HepG2 (cell line): ENCODE data around the gene FAM13B. TPM values are rescaled to one million over a fixed set of nuclear protein-coding genes. Genes with fewer than 3 reads are reported as not detected.
"Not testable (repeated sequence)": the region's sequence is repeated elsewhere in the genome, so short reads cannot be mapped to it uniquely, and the experiment has no call there.

Experiments
- ATAC-seq: fragments of 200-7000 bp; cut with Tn5 transposase; 3 replicates; pipeline ENCODE4 v1.9.1; 2020; ENCODE audit warnings: mild to moderate bottlenecking, moderate library complexity
- BruUV-seq: library from RNA; stranded (reverse); fragments of 400-500 nt; replicated peaks from 2 replicates; lab custom pipeline; 2021; lab: Mats Ljungman, UMichigan
- CTCF ChIA-PET: fragments of 300-600 bp; formaldehyde crosslinking; extraction: SDS; loops from one replicate; lab custom pipeline; 2021; ENCODE audit warnings: low total read pairs, inconsistent platforms, low intra/inter-chr PET ratio; lab: Yijun Ruan, JAX
- POLR2A ChIA-PET: fragments of 350-600 bp; sonication (Branson Sonifier 250); formaldehyde crosslinking; loops from one replicate; lab custom pipeline; 2020; ENCODE audit warnings: antibody characterized with exemption, inconsistent platforms; lab: Yijun Ruan, JAX
- DNase-seq: peaks from one replicate; pipeline ENCODE4 v3.0.0-alpha.2; 2015; ENCODE audit warnings: low spot score
- FAIRE-seq: peaks from 3 replicates; lab custom pipeline; 2011; peaks lifted over from hg19 to GRCh38; lab: Jason Lieb, UNC
- H2AFZ ChIP-seq: one replicate; pipeline ENCODE4 v1.6.1; 2011; ENCODE audit warnings: low read length, inconsistent platforms
- H3K27ac ChIP-seq: fragments of 300-600 bp; 3 replicates; pipeline ENCODE4 v1.8.0; 2011; ENCODE audit warnings: mixed run types, mild to moderate bottlenecking, mixed read lengths, low read length, inconsistent platforms; ENCODE audit not compliant: insufficient read depth; ENCODE audit errors: extremely low read length
- H3K27me3 ChIP-seq, 2 experiments: fragments of 200-600 bp in 1 of 2; 2 replicates in 1 of 2; 3 replicates in 1 of 2; pipeline versions ENCODE4 v1.6.0 to v1.8.0; 2011; ENCODE audit warnings: low read length in 2 of 2, mild to moderate bottlenecking in 2 of 2, moderate library complexity in 2 of 2, inconsistent platforms in 1 of 2; ENCODE audit not compliant: insufficient read depth in 2 of 2, control insufficient read depth in 1 of 2
- H3K36me3 ChIP-seq, 2 experiments: fragments of 200-600 bp in 1 of 2; replicated peaks in 1 of 2; 2 replicates in 1 of 2; 3 replicates in 1 of 2; pipeline versions ENCODE4 v1.5.1 to v1.8.0; 2011; ENCODE audit warnings: low read length in 2 of 2, inconsistent platforms in 1 of 2; ENCODE audit not compliant: insufficient read depth in 2 of 2, control insufficient read depth in 1 of 2
- H3K4me1 ChIP-seq: 2 replicates; pipeline ENCODE4 v1.5.1; 2012; ENCODE audit warnings: low read length, inconsistent platforms; ENCODE audit not compliant: insufficient read depth
- H3K4me2 ChIP-seq: 2 replicates; pipeline ENCODE4 v1.6.0; 2011; ENCODE audit warnings: low read depth, low read length, inconsistent platforms
- H3K4me3 ChIP-seq, 3 experiments: fragments of 200-600 bp in 1 of 3; sonication (generic), shearing (Covaris generic) in 1 of 3; replicated peaks in 1 of 3; 2 replicates each; pipeline ENCODE4 v1.5.1; 2011 to 2016; ENCODE audit warnings: low read length in 3 of 3, inconsistent platforms in 2 of 3, low read depth in 2 of 3, mild to moderate bottlenecking in 2 of 3, control low read depth in 1 of 3, mixed read lengths in 1 of 3; ENCODE audit not compliant: insufficient read depth in 1 of 3
- H3K79me2 ChIP-seq: one replicate; pipeline ENCODE4 v1.6.1; 2011; ENCODE audit warnings: low read length, inconsistent platforms; ENCODE audit not compliant: insufficient read depth
- H3K9ac ChIP-seq: 2 replicates; pipeline ENCODE4 v1.6.0; 2011; ENCODE audit warnings: mild to moderate bottlenecking, low read depth, low read length, inconsistent platforms; ENCODE audit not compliant: insufficient read depth
- H3K9me3 ChIP-seq: 2 replicates; pipeline ENCODE4 v1.5.1; 2012; ENCODE audit warnings: mild to moderate bottlenecking, low read length
- H4K20me1 ChIP-seq: 2 replicates; pipeline ENCODE4 v1.6.0; 2011; ENCODE audit warnings: inconsistent platforms, mild to moderate bottlenecking, low read length, moderate library complexity; ENCODE audit not compliant: insufficient read depth
- ARHGAP35 ChIP-seq: sonication (generic); formaldehyde crosslinking; IDR thresholded peaks from 2 replicates; pipeline ENCODE4 v1.9.0; 2022; ENCODE audit warnings: mild to moderate bottlenecking, inconsistent platforms, moderate library complexity, missing genetic modification reagents, borderline replicate concordance
- MIER3 ChIP-seq: IDR thresholded peaks from 2 replicates; pipeline ENCODE4 v1.6.1; 2016; ENCODE audit warnings: missing compliant biosample characterization, borderline replicate concordance
- SMARCE1 ChIP-seq: fragments of 450-650 bp; IDR thresholded peaks from 2 replicates; pipeline ENCODE4 v1.6.1; 2017; ENCODE audit warnings: borderline replicate concordance
- ZFP1 ChIP-seq: IDR thresholded peaks from 2 replicates; pipeline ENCODE4 v1.6.1; 2016
- ZFP36L1 ChIP-seq: sonication (generic); formaldehyde crosslinking; IDR thresholded peaks from 2 replicates; pipeline ENCODE4 v1.8.0; 2022; ENCODE audit warnings: mild to moderate bottlenecking, missing genetic modification reagents, moderate library complexity
- ZNF121 ChIP-seq: sonication (generic); formaldehyde crosslinking; IDR thresholded peaks from 2 replicates; pipeline ENCODE4 v1.5.0; 2020; ENCODE audit warnings: mild to moderate bottlenecking, missing genetic modification reagents
- ZNF407 ChIP-seq: sonication (generic); formaldehyde crosslinking; IDR thresholded peaks from one replicate; pipeline ENCODE4 v1.5.1; 2020; ENCODE audit warnings: mild to moderate bottlenecking, missing genetic modification reagents; ENCODE audit errors: not compliant biosample characterization
- ZNF446 ChIP-seq: sonication (generic); formaldehyde crosslinking; IDR thresholded peaks from 2 replicates; pipeline ENCODE4 v1.5.0; 2020; ENCODE audit warnings: mild to moderate bottlenecking, missing genetic modification reagents
- WGBS: methylation state at CpG from one replicate; pipeline ENCODE4 v1.1.6; 2017; ENCODE audit warnings: low lambda C conversion rate; 5-methylcytosine and 5-hydroxymethylcytosine counted together
- in situ Hi-C: cut with HindIII; loops from 2 replicates; pipeline ENCODE4 v1.10.0; 2017; ENCODE audit warnings: low pct_unique_long_range_greater_than_20kb; ENCODE audit not compliant: extremely low pct_ligation_motif_present
- intact Hi-C: fragments of 100-400 bp; cut with micrococcal nuclease; formaldehyde crosslinking; loops from one replicate; pipeline ENCODE4 v1.10.0; 2022; ENCODE audit not compliant: unreplicated experiment
- polyA plus RNA-seq, 8 experiments: library from polyadenylated mRNA; depleted of rRNA in 3 of 8; stranded (reverse) in 7 of 8; unstranded in 1 of 8; fragments of >200 nt; fragmentation: Illumina TruSeq in 4 of 8; extraction: Trizol in 4 of 8; gene quantifications; 2 replicates each; pipeline versions ENCODE4 v1.2.1 to v1.2.3, GENCODE V29; 2011 to 2016; ENCODE audit warnings: low read depth in 4 of 8, missing spikeins in 1 of 8, mixed read lengths in 1 of 8; ENCODE audit not compliant: insufficient read depth in 1 of 8
- total RNA-seq, 5 experiments: library from RNA; depleted of rRNA; stranded (reverse); fragments of >200 nt; fragmentation: Illumina TruSeq; extraction: Trizol; gene quantifications; 2 replicates each; pipeline ENCODE4 v1.2.3, GENCODE V29; 2016; ENCODE audit warnings: low read depth in 1 of 5

Gene FAM13B
- total and polyA plus RNA-seq, 2 of the 13 experiments (the other 11 are each of a cell fraction or from before 2014, with no cell fraction given): 6.9 to 11.5 TPM

GRCh38 chr5:138045283-138045682, 12.4 kb upstream of the FAM13B start:
- in situ Hi-C loops, FAIRE-seq, H3K27ac ChIP-seq, BruUV-seq, H3K4me1 ChIP-seq, CTCF ChIA-PET, H2AFZ ChIP-seq, H3K4me3 ChIP-seq, DNase-seq, H3K9ac ChIP-seq, H3K27me3 ChIP-seq, ATAC-seq, H3K36me3 ChIP-seq, intact Hi-C loops, H3K9me3 ChIP-seq, POLR2A ChIA-PET, H4K20me1 ChIP-seq, H3K79me2 ChIP-seq: not testable (repeated sequence)
- WGBS: 23% methylated on average over 3 of the region's 3 CpGs
- 0 out of 2 replicates have a peak, but pooled peaks have one; percentile 19 for TF ChIP-seq ZNF121 (CRISPR knock-in tag)
- TF ChIP-seq, all 625 proteins: peak for 1; not testable (repeated sequence) for 624
- H3K4me2 ChIP-seq: not testable (repeated sequence)

- no peak overlapping the region for H3K4me2 ChIP-seq
- ChIA-PET CTCF (interaction anchor here (4.3 kb wide), 1 partner anchor 30 kb away, joined by 68 read pairs; no protein-coding TSS in a partner anchor), POLR2A (no interaction called here)
- intact Hi-C loops: no loop called here
- H3K27ac ChIP-seq: no peak overlapping the region
- H2AFZ ChIP-seq: no peak overlapping the region
- no TSS peak for BruUV-seq
- H3K9me3 ChIP-seq: no peaks in the 10 kb centered on the region
- WGBS: 42% methylated on average over 1 of the region's 1 CpG
- no peaks in the 10 kb centered on the region for H4K20me1 ChIP-seq
- no peaks in the 10 kb centered on the region for H3K27me3 ChIP-seq
- H3K9ac ChIP-seq: no peak overlapping the region
- H3K79me2 ChIP-seq: no peaks in the 10 kb centered on the region
- in situ Hi-C loops: no loop called here
- no peak overlapping the region for H3K4me3 ChIP-seq
- H3K36me3 ChIP-seq: no peaks in the 10 kb centered on the region
- H3K4me1 ChIP-seq: peaks cover 14% of the 10 kb centered on the region
- DNase-seq (no peak), FAIRE-seq (no peak), ATAC-seq (no peak)
- TF ChIP-seq ZNF407: no peak
- no peak for TF ChIP-seq ZFP1 (CRISPR knock-in tag)
- no peak for TF ChIP-seq MIER3 (CRISPR knock-in tag)
- no peak for TF ChIP-seq SMARCE1
- TF ChIP-seq ZFP36L1 (CRISPR knock-in tag): no peak
- no peak for TF ChIP-seq ZNF446 (CRISPR knock-in tag)
- no peak for TF ChIP-seq ARHGAP35 (CRISPR knock-in tag)
Measured at GRCh38 chr5:138038826-138039225, 5.9 kb upstream of the FAM13B start.
